ENCODE measurements around the gene SPEM1. TPM values are rescaled to one million over a fixed set of nuclear protein-coding genes. Genes with fewer than 3 reads are reported as not detected.
A peak's percentile ranks its signal among the peaks of the same experiment; 100 is the strongest.

The SPEM1 gene
- total and polyA plus RNA-seq, 2 of the 13 experiments (the other 11 are each of a cell fraction or from before 2014, with no cell fraction given): not detected

DNA sequence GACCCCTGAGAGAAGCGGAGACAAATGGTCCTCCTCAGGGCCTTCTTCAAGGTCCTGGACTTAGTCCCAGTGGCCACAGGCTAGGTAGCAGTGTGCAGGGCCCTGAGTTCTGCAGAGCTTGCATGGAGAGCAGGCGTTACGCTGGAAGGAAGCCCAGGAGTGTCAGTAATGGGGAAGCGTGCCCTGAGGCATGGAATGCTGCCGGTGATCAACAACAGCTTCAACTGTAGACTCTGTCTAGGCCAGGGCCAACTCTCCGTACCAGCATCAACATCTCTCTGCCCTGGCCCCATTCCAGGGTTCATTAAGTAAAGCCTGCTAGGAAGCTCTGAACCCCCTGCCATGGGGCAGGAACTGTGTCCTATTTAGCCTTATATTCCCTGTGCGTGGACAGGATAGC is 39.8 kb upstream of the SPEM1 start (continued):
- TF ChIP-seq, protein P1, sequence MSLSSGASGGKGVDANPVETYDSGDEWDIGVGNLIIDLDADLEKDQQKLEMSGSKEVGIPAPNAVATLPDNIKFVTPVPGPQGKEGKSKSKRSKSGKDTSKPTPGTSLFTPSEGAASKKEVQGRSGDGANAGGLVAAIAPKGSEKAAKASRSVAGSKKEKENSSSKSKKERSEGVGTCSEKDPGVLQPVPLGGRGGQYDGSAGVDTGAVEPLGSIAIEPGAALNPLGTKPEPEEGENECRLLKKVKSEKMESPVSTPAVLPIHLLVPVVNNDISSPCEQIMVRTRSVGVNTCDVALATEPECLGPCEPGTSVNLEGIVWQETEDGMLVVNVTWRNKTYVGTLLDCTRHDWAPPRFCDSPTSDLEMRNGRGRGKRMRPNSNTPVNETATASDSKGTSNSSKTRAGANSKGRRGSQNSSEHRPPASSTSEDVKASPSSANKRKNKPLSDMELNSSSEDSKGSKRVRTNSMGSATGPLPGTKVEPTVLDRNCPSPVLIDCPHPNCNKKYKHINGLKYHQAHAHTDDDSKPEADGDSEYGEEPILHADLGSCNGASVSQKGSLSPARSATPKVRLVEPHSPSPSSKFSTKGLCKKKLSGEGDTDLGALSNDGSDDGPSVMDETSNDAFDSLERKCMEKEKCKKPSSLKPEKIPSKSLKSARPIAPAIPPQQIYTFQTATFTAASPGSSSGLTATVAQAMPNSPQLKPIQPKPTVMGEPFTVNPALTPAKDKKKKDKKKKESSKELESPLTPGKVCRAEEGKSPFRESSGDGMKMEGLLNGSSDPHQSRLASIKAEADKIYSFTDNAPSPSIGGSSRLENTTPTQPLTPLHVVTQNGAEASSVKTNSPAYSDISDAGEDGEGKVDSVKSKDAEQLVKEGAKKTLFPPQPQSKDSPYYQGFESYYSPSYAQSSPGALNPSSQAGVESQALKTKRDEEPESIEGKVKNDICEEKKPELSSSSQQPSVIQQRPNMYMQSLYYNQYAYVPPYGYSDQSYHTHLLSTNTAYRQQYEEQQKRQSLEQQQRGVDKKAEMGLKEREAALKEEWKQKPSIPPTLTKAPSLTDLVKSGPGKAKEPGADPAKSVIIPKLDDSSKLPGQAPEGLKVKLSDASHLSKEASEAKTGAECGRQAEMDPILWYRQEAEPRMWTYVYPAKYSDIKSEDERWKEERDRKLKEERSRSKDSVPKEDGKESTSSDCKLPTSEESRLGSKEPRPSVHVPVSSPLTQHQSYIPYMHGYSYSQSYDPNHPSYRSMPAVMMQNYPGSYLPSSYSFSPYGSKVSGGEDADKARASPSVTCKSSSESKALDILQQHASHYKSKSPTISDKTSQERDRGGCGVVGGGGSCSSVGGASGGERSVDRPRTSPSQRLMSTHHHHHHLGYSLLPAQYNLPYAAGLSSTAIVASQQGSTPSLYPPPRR (CRISPR knock-in tag; IDR thresholded peaks at IDR 0.05; ENCODE audit: borderline replicate concordance): no peak
- no peak for TF ChIP-seq RBM22 (optimal IDR thresholded peaks at IDR 0.05; ENCODE audit: low read length)
- no peak for TF ChIP-seq MTF1 (CRISPR knock-in tag; IDR thresholded peaks at IDR 0.05)
- TF ChIP-seq RBM39 (IDR thresholded peaks at IDR 0.05; ENCODE audit: low read depth, low read length, poor library complexity, severe bottlenecking): no peak
- TF ChIP-seq, protein P2, sequence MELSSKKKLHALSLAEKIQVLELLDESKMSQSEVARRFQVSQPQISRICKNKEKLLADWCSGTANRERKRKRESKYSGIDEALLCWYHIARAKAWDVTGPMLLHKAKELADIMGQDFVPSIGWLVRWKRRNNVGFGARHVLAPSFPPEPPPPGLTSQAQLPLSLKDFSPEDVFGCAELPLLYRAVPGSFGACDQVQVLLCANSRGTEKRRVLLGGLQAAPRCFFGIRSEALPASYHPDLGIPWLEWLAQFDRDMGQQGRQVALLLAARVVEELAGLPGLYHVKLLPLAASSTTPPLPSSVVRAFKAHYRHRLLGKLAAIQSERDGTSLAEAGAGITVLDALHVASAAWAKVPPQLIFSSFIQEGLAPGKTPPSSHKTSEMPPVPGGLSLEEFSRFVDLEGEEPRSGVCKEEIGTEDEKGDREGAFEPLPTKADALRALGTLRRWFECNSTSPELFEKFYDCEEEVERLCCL (CRISPR knock-in tag; IDR thresholded peaks at IDR 0.05; ENCODE audit: borderline replicate concordance): no peak
- TF ChIP-seq, protein P3, sequence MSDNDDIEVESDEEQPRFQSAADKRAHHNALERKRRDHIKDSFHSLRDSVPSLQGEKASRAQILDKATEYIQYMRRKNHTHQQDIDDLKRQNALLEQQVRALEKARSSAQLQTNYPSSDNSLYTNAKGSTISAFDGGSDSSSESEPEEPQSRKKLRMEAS (IDR thresholded peaks at IDR 0.05): peak; percentile 54
- no peak for TF ChIP-seq GABPA (IDR thresholded peaks at IDR 0.05; ENCODE audit: low read depth, low read length)
- TF ChIP-seq GABPA (CRISPR knock-in tag; IDR thresholded peaks at IDR 0.05; ENCODE audit: low read depth): no peak
- TF ChIP-seq, protein P4, sequence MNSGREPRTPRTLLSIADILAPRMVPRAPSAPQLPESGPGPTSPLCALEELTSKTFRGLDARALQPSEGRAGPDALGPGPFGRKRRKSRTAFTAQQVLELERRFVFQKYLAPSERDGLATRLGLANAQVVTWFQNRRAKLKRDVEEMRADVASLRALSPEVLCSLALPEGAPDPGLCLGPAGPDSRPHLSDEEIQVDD (CRISPR knock-in tag; IDR thresholded peaks at IDR 0.05; ENCODE audit: borderline replicate concordance): no peak
- TF ChIP-seq ZNF562 (CRISPR knock-in tag; IDR thresholded peaks at IDR 0.05; ENCODE audit: borderline replicate concordance): no peak
- 0 out of 2 replicates have a peak, but pooled peaks have one; percentile 3 for TF ChIP-seq ZNF772 (CRISPR knock-in tag; IDR thresholded peaks at IDR 0.05)
- no peak for TF ChIP-seq SMAD3 (CRISPR knock-in tag; IDR thresholded peaks at IDR 0.05)
- TF ChIP-seq, protein P5, sequence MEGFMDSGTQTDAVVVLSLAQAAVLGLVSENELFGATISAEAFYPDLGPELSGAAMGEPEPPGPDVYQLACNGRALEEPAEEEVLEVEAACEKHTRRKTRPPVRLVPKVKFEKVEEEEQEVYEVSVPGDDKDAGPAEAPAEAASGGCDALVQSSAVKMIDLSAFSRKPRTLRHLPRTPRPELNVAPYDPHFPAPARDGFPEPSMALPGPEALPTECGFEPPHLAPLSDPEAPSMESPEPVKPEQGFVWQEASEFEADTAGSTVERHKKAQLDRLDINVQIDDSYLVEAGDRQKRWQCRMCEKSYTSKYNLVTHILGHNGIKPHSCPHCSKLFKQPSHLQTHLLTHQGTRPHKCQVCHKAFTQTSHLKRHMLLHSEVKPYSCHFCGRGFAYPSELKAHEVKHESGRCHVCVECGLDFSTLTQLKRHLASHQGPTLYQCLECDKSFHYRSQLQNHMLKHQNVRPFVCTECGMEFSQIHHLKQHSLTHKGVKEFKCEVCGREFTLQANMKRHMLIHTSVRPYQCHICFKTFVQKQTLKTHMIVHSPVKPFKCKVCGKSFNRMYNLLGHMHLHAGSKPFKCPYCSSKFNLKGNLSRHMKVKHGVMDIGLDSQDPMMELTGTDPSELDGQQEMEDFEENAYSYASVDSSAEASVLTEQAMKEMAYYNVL (CRISPR knock-in tag; IDR thresholded peaks at IDR 0.05; ENCODE audit: borderline replicate concordance): no peak
- TF ChIP-seq ZMAT3 (CRISPR knock-in tag; conservative IDR thresholded peaks at IDR 0.05): 0 out of 2 replicates have a peak, but pooled peaks have one; percentile 17
- no peak for TF ChIP-seq ZNF343 (CRISPR knock-in tag; IDR thresholded peaks at IDR 0.05)
- TF ChIP-seq KLF9 (CRISPR knock-in tag; IDR thresholded peaks at IDR 0.05; ENCODE audit: low read depth): no peak
- TF ChIP-seq, protein P6, sequence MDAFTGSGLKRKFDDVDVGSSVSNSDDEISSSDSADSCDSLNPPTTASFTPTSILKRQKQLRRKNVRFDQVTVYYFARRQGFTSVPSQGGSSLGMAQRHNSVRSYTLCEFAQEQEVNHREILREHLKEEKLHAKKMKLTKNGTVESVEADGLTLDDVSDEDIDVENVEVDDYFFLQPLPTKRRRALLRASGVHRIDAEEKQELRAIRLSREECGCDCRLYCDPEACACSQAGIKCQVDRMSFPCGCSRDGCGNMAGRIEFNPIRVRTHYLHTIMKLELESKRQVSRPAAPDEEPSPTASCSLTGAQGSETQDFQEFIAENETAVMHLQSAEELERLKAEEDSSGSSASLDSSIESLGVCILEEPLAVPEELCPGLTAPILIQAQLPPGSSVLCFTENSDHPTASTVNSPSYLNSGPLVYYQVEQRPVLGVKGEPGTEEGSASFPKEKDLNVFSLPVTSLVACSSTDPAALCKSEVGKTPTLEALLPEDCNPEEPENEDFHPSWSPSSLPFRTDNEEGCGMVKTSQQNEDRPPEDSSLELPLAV (CRISPR knock-in tag; conservative IDR thresholded peaks at IDR 0.05; ENCODE audit: low read depth): no peak
- peak; percentile 40; the same call in 1 of the 2 replicates for TF ChIP-seq SIN3A (IDR thresholded peaks at IDR 0.05; ENCODE audit: borderline replicate concordance, low read depth, low read length)
- no peak for TF ChIP-seq MZF1 (CRISPR knock-in tag; IDR thresholded peaks at IDR 0.05; ENCODE audit: borderline replicate concordance)
- TF ChIP-seq SMAD9 (CRISPR knock-in tag; IDR thresholded peaks at IDR 0.05): no peak
